Left lung (tissue), 10 donors: ENCODE results near the gene ZIC4. TPM values are rescaled to one million over a fixed set of nuclear protein-coding genes. Genes with fewer than 3 reads are reported as not detected.

Experiments used
- ATAC-seq: fragments of 200-7000 bp; cut with Tn5 transposase; one replicate; pipeline ENCODE4 v1.9.1; 2020; ENCODE audit warnings: moderate library complexity
- DNase-seq, 4 donors: peaks; one replicate each; pipeline ENCODE4 v3.0.0-alpha.2; 2013 to 2020
- H3K27ac ChIP-seq, 2 donors: fragments of 200-600 bp; sonication (generic) in 1 of 2; one replicate each; pipeline versions ENCODE4 v1.5.0 to v1.8.0; 2020 to 2021
- H3K27me3 ChIP-seq, 2 donors: fragments of 200-600 bp; sonication (generic) in 1 of 2; one replicate each; pipeline versions ENCODE4 v1.5.0 to v1.8.0; 2020 to 2021
- H3K36me3 ChIP-seq, 2 donors: fragments of 200-600 bp; sonication (generic) in 1 of 2; one replicate each; pipeline versions ENCODE4 v1.5.0 to v1.8.0; 2020 to 2021
- H3K4me1 ChIP-seq, 2 donors: fragments of 200-600 bp; one replicate each; pipeline ENCODE4 v1.8.0; 2021
- H3K4me3 ChIP-seq, 2 donors: fragments of 200-600 bp; sonication (generic) in 1 of 2; one replicate each; pipeline versions ENCODE4 v1.5.0 to v1.8.0; 2020 to 2021; ENCODE audit warnings: mild to moderate bottlenecking in 1 of 2
- H3K9me3 ChIP-seq, 2 donors: fragments of 200-600 bp; sonication (generic) in 1 of 2; one replicate each; pipeline versions ENCODE4 v1.5.0 to v1.8.0; 2020 to 2021
- CTCF ChIP-seq, 2 donors: fragments of 200-600 bp; sonication (generic) in 1 of 2; IDR thresholded peaks; one replicate each; pipeline versions ENCODE4 v1.5.0 to v1.8.0; 2021; ENCODE audit warnings: antibody characterized with exemption in 2 of 2
- intact Hi-C, 2 donors: fragments of 100-400 bp; cut with DNase I; formaldehyde crosslinking; loops; one replicate each; pipeline versions ENCODE4 v1.11.2 to v1.14.2; 2022
- polyA plus RNA-seq, 6 donors: library from polyadenylated mRNA; unstranded; fragments of 120-200 nt; gene quantifications; one replicate each; pipeline ENCODE4 v1.2.1, GENCODE V29; 2013; ENCODE audit not compliant: insufficient read length in 6 of 6
- total RNA-seq, 2 donors: library from RNA; stranded (reverse); fragmentation: NEBNext Ultra II Directional; extraction: Animal tissue kit (Norgen Biotek cat#: 25700); gene quantifications; one replicate each; pipeline ENCODE4 v1.2.1, GENCODE V29; 2021
- donor health status: DM: no; HTN: yes; CAD: no.
- donor health status: DM: no; HTN: no; CAD: no.

ZIC4 gene
- total and polyA plus RNA-seq, 8 donors: not detected

- H3K9me3 ChIP-seq: no peaks in the 10 kb centered on the region
- TF ChIP-seq CTCF (IDR thresholded peaks at IDR 0.05): no peak
- no peaks in the 10 kb centered on the region for H3K36me3 ChIP-seq
- DNase-seq: no peak
- no peak for ATAC-seq
- peaks cover 10 to 21% of the 10 kb centered on the region in 2 donors for H3K4me1 ChIP-seq
- intact Hi-C loops: no loop called here
- peaks cover 98 to 100% of the 10 kb centered on the region in 2 donors for H3K27me3 ChIP-seq
- H3K4me3 ChIP-seq: no peak overlapping the region
- H3K27ac ChIP-seq: no peak overlapping the region
Observed at GRCh38 chr3:147414390-147415138, 8.2 kb upstream of the ZIC4 start.

DNA sequence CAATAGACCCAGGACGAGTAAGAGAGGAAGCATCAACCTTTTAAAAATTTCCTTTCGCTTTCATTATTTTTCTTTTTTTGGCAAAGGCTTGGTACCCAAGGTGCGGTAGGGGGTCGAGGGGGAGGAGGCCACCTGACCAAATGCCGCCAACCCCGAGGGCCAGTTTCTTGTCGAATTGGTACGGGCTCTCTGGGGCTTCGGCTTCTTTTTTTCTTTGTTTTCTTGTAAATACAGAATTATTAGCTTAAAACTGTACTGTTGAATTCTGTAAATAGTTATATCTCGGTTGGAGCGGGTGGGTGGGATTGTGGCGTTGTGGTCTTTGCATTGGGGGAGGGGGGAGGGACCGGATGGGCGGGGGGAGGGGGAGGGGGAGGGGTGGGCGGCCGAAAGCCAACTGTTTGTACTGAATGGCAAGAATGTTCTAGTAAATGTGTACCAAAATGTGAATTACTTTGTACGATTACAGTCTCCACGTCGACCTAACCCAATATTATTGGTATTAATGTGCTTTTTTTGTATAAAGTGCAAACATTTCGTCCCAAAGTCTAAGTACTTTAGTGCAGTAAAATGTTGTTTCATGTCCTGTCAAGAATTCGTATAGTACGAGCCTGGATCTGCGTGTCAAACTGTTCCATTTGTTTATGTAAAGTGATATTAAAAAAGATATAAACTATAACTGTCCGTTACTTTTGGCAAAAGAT lies 7.5 kb upstream of the ZIC4 start:
- Histone ChIP-seq H3K4me1 (peaks cover 9 to 26% of the 10 kb centered on the region in 2 donors), H3K27me3 (peaks cover 98 to 100% of the 10 kb centered on the region in 2 donors), H3K9me3 (no peaks in the 10 kb centered on the region), H3K36me3 (no peaks in the 10 kb centered on the region), H3K4me3 (no peak overlapping the region), H3K27ac (no peak overlapping the region)
- TF ChIP-seq CTCF (IDR thresholded peaks at IDR 0.05): no peak
- ATAC-seq (no peak), DNase-seq (no peak)
- intact Hi-C loops: no loop called here

DNA sequence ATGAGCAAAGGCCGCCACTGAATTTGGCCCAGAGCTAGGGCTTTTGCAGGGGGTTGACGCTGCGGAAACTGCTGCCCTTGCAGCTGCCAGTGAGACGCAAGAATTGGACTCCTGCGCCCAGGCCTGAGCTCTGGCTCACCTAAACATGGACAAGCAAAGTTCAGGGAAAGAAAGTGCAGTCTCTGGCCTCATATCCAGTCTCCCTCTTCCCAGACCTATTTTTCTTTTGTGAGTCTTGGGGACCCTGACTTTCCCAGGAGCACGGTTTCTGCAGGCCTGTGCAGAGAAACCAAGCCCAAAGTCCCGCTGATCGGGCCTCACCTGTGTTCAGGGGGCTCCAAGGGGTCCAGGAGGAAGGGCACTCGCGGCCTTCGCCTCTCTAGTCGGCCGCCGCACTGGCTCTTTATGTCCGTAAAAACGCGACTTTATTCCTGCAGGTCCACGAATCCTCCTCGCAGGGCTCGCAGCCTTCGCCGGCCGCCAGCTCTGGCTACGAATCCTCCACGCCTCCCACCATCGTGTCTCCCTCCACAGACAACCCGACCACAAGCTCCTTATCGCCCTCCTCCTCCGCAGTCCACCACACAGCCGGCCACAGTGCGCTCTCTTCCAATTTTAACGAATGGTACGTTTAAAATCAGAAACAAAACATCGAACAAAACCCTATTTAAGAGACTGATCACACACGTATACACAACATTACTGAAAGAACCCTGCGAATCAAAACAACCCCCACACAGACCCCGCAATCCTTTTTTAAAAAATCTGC lies 6.8 kb upstream of the ZIC4 start:
- peaks cover 98 to 100% of the 10 kb centered on the region in 2 donors for H3K27me3 ChIP-seq
- DNase-seq (no peak), ATAC-seq (no peak)
- no peaks in the 10 kb centered on the region for H3K9me3 ChIP-seq
- intact Hi-C loops: no loop called here
- H3K4me1 ChIP-seq: peaks cover 7 to 26% of the 10 kb centered on the region in 2 donors
- no peak overlapping the region for H3K27ac ChIP-seq
- H3K4me3 ChIP-seq: no peak overlapping the region
- TF ChIP-seq CTCF (IDR thresholded peaks at IDR 0.05): no peak
- no peaks in the 10 kb centered on the region for H3K36me3 ChIP-seq

DNA sequence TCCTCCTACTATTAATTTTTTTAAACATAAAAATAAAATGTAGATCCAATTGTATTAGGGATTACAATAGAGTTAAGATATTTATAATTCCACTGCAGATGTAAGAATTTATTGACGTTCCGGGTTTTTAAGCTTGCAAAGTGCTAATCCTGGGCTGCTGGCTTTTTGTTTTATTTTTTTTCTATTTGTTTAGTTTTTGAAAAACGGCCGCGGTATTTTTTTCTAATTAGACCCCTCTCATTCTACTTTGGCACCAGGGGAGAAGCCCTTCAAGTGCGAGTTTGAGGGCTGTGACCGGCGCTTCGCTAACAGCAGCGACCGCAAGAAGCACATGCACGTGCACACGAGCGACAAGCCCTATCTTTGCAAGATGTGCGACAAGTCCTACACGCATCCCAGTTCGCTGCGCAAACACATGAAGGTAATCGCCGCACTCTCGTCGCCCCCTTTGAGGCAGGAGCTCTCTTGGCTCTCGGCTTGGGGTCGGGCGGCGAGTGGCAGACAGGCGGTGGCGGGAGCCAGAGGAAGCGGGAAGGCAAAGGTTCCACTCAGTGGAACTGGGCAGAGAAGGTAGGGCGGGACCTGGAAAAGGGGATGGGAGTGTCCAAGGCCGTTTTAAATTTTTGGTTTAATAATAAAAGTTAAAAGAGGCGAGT lies 6.0 kb upstream of the ZIC4 start:
- intact Hi-C loops: no loop called here
- H3K9me3 ChIP-seq: no peaks in the 10 kb centered on the region
- H3K27me3 ChIP-seq: peaks cover 98 to 100% of the 10 kb centered on the region in 2 donors
- H3K27ac ChIP-seq: no peak overlapping the region
- H3K36me3 ChIP-seq: no peaks in the 10 kb centered on the region
- TF ChIP-seq CTCF (IDR thresholded peaks at IDR 0.05): no peak
- no peak overlapping the region for H3K4me3 ChIP-seq
- ATAC-seq: no peak
- DNase-seq: no peak
- peaks cover 7 to 26% of the 10 kb centered on the region in 2 donors for H3K4me1 ChIP-seq
